Measurements from ENCODE around the gene RIOK2.

DNA sequence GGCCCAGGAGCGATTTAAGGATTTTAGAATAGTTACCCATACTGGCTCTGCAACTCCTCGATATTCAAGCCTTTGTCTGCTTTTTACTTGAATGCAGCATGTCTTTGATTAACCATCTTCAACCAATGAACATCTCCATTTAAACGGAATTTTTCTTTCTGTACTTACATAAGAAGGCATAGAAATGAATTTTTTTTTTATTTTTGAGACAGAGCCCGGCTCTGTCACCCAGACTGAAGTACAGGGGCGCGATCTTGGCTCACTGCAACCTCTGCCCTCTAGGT lies 825 bp upstream of the RIOK2 start:
- TF ChIP-seq CTCF (IDR thresholded peaks at IDR 0.05; ENCODE audit: low read depth, low read length, poor library complexity, severe bottlenecking) (no peak), EZH2phosphoT487 (IDR thresholded peaks at IDR 0.05; ENCODE audit: borderline replicate concordance, low read length) (no peak)
